Naive thymus-derived CD4-positive, alpha-beta T cell (primary cell): ENCODE measurements around the gene LPP. TPM values are rescaled to one million over a fixed set of nuclear protein-coding genes. Genes with fewer than 3 reads are reported as not detected.

Experiments used
- ATAC-seq: fragments of 150-1000 bp; cut with Tn5 transposase; 2 replicates; pipeline ENCODE4 v1.10.0; 2021; ENCODE audit warnings: mild to moderate bottlenecking, moderate library complexity
- CTCF ChIA-PET: fragments of 350-600 bp; sonication (Branson Sonifier 250); formaldehyde crosslinking; loops from one replicate; lab custom pipeline; 2021; ENCODE audit warnings: antibody characterized with exemption; lab: Charles Lee
- POLR2A ChIA-PET: fragments of 350-600 bp; sonication (Branson Sonifier 250); formaldehyde crosslinking; loops from one replicate; lab custom pipeline; 2021; ENCODE audit warnings: antibody characterized with exemption, inconsistent platforms; lab: Charles Lee
- DNase-seq, 9 donors: peaks; one replicate each; pipeline versions ENCODE4 v3.0.0 to v3.0.0-alpha.2; 2020 to 2022; ENCODE audit warnings: mixed read lengths in 1 of 9
- H3K27ac ChIP-seq: one replicate; pipeline ENCODE4 v1.7.0; 2013; ENCODE audit warnings: mild to moderate bottlenecking, low read depth, low read length, moderate library complexity
- H3K27me3 ChIP-seq, 2 donors: one replicate each; pipeline ENCODE4 v1.7.0; 2013; ENCODE audit warnings: low read length in 2 of 2, mild to moderate bottlenecking in 2 of 2, moderate library complexity in 2 of 2; ENCODE audit not compliant: control insufficient read depth in 2 of 2, insufficient read depth in 2 of 2
- H3K36me3 ChIP-seq, 3 experiments: 1 replicate in 2 of 3; 2 replicates in 1 of 3; pipeline ENCODE4 v1.7.0; 2013; ENCODE audit warnings: low read length in 3 of 3, mild to moderate bottlenecking in 3 of 3, moderate library complexity in 1 of 3; ENCODE audit not compliant: insufficient read depth in 3 of 3, control insufficient read depth in 2 of 3
- H3K4me1 ChIP-seq, 2 donors: one replicate each; pipeline ENCODE4 v1.7.0; 2013; ENCODE audit warnings: low read length in 2 of 2, mild to moderate bottlenecking in 2 of 2, moderate library complexity in 1 of 2; ENCODE audit not compliant: control insufficient read depth in 2 of 2, insufficient read depth in 2 of 2
- H3K4me3 ChIP-seq: 2 replicates; pipeline ENCODE4 v1.7.0; 2013; ENCODE audit warnings: mild to moderate bottlenecking, low read length
- H3K9me3 ChIP-seq, 3 experiments: 1 replicate in 2 of 3; 2 replicates in 1 of 3; pipeline ENCODE4 v1.7.0; 2013; ENCODE audit warnings: low read length in 3 of 3; ENCODE audit not compliant: control insufficient read depth in 2 of 3
- H3K27ac Mint-ChIP-seq, 9 donors: one replicate each; pipeline ENCODE4 v1.8.0; 2020 to 2022; ENCODE audit warnings: mixed read lengths in 9 of 9, mild to moderate bottlenecking in 8 of 9, moderate library complexity in 5 of 9, inconsistent platforms in 2 of 9
- H3K27me3 Mint-ChIP-seq, 5 donors: one replicate each; pipeline ENCODE4 v1.8.0; 2021 to 2022; ENCODE audit warnings: mixed read lengths in 5 of 5, mild to moderate bottlenecking in 1 of 5
- H3K36me3 Mint-ChIP-seq, 5 donors: one replicate each; pipeline ENCODE4 v1.8.0; 2020 to 2022; ENCODE audit warnings: mixed read lengths in 5 of 5, mild to moderate bottlenecking in 3 of 5, inconsistent platforms in 1 of 5
- H3K4me1 Mint-ChIP-seq, 7 donors: one replicate each; pipeline ENCODE4 v1.8.0; 2020 to 2022; ENCODE audit warnings: mixed read lengths in 7 of 7, mild to moderate bottlenecking in 3 of 7, inconsistent platforms in 1 of 7
- H3K4me3 Mint-ChIP-seq, 10 donors: one replicate each; pipeline ENCODE4 v1.8.0; 2020 to 2022; ENCODE audit warnings: mild to moderate bottlenecking in 10 of 10, mixed read lengths in 10 of 10, moderate library complexity in 6 of 10, inconsistent platforms in 2 of 10
- H3K9me3 Mint-ChIP-seq, 11 donors: one replicate each; pipeline ENCODE4 v1.8.0; 2020 to 2022; ENCODE audit warnings: mixed read lengths in 11 of 11, mild to moderate bottlenecking in 4 of 11, inconsistent platforms in 1 of 11, moderate library complexity in 1 of 11
- intact Hi-C, 2 donors: fragments of 100-400 bp; cut with micrococcal nuclease; formaldehyde crosslinking; loops; one replicate each; pipeline ENCODE4 v1.15.1; 2023
- polyA plus RNA-seq, 2 donors: library from polyadenylated mRNA; unstranded; fragments of 300-500 nt; fragmentation: Illumina TruSeq; gene quantifications; one replicate each; pipeline ENCODE4 v1.2.3, GENCODE V29; 2021
- total RNA-seq, 6 experiments: library from RNA in 5 of 6; stranded (reverse) in 5 of 6; gene quantifications; 1 replicate in 5 of 6; 2 replicates in 1 of 6; pipeline ENCODE4 v1.2.3 and lab custom pipeline; 2021 to 2026

The LPP gene
- total and polyA plus RNA-seq, 7 experiments from 2014 or later, result 10.3 to 95.2 (median 19.5) TPM

- no peak overlapping the region for H3K4me3 ChIP-seq
- H3K36me3 ChIP-seq, result peaks cover 0 to 16% (median 5%) of the 10 kb centered on the region in 3 experiments
- Mint-ChIP-seq H3K4me1 (no peaks in the 10 kb centered on the region), H3K27ac (no peak overlapping the region), H3K9me3 (no peaks in the 10 kb centered on the region), H3K36me3 (peaks cover 14 to 47% (median 36%) of the 10 kb centered on the region in 5 donors), H3K4me3 (no peak overlapping the region), H3K27me3 (no peaks in the 10 kb centered on the region)
- ChIA-PET POLR2A (no interaction called here), CTCF (no interaction called here)
- no peaks in the 10 kb centered on the region for H3K27me3 ChIP-seq
- H3K9me3 ChIP-seq, result no peaks in the 10 kb centered on the region
- DNase-seq (no peak), ATAC-seq (no peak)
- no peaks in the 10 kb centered on the region for H3K4me1 ChIP-seq
- intact Hi-C loops, result no loop called here
- no peak overlapping the region for H3K27ac ChIP-seq
Measured at GRCh38 chr3:188869628-188870027, 715.7 kb downstream of the LPP start.

DNA sequence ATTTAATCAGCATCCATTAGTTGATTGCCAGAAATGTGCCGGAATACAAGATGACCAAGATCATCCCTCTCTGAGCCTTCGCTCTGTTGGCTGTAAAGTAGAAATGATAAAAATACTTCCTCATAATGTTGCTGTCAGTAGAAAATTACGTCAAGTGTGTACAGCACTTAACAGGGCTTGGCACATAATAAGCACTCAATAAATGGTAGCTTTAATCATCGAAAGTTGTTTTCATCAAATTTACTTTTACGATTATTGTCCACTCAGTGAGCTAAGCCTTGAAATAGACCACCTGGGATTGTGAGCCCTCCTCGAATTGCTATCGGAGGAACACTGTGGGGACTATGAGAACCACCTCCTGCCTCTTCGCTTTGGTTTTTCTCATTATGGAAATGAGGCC, 716.5 kb downstream of the LPP start:
- Histone ChIP-seq H3K4me3 (no peak overlapping the region), H3K27ac (no peak overlapping the region), H3K9me3 (no peaks in the 10 kb centered on the region), H3K27me3 (no peaks in the 10 kb centered on the region), H3K4me1 (no peaks in the 10 kb centered on the region), H3K36me3 (peaks cover 0 to 20% (median 5%) of the 10 kb centered on the region in 3 experiments)
- no peaks in the 10 kb centered on the region for H3K27me3 Mint-ChIP-seq
- H3K4me1 Mint-ChIP-seq, result no peaks in the 10 kb centered on the region
- DNase-seq (no peak), ATAC-seq (no peak)
- H3K36me3 Mint-ChIP-seq, result peaks cover 14 to 55% (median 45%) of the 10 kb centered on the region in 5 donors
- intact Hi-C loops, result no loop called here
- H3K4me3 Mint-ChIP-seq, result no peak overlapping the region
- ChIA-PET POLR2A (no interaction called here), CTCF (no interaction called here)
- H3K9me3 Mint-ChIP-seq, result no peaks in the 10 kb centered on the region
- no peak overlapping the region for H3K27ac Mint-ChIP-seq

DNA sequence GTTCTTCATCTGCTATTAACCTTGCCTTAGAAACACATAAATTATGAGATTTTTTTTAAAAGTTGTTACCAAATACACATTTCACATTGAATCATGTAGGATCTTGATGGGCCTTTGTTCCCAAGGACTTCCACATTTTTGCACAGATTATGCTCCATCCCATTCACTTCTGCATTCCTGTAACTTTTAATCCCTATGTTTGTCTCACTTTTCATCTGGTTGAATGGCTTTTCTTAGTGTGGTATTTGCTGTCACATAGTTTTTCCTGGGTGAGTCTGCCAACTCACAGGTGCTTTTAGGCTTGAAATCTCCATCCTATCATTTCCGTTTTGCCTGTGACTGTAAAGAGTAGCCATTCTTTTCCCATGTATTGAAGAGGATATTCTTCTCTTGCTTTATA, 720.6 kb downstream of the LPP start:
- intact Hi-C loops, result no loop called here
- CTCF ChIA-PET, result no interaction called here
- H3K36me3 Mint-ChIP-seq, result peaks cover 7 to 42% (median 41%) of the 10 kb centered on the region in 5 donors

DNA sequence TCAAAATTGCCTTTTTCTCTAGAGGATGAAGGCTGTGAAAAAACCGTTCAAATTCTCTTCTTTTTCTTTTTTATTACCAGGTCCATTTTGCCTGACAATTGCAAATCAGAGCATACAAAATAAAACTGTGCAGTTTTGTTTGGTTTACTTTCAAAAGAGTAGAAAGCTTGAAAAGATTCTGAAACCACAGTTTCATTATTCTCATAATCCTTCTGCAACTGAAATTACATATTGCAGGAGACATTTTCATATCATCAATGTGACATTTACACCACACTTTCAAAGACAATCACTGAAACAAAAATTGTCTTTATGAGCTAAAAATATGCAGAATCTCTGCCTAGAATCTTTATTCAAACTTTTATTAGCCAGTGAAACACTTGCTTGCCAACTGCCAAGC, 721.5 kb downstream of the LPP start:
- CTCF ChIA-PET, result interaction anchor here (0.5 kb wide), 1 partner anchor 266 kb away, joined by 3 read pairs; no protein-coding TSS in a partner anchor
- H3K4me1 Mint-ChIP-seq, result no peaks in the 10 kb centered on the region
- POLR2A ChIA-PET, result no interaction called here

More for the DNA sequence above, 720.6 kb downstream of the LPP start:
- ATAC-seq (no peak), DNase-seq (no peak)
- H3K36me3 ChIP-seq, result peaks cover 0 to 11% (median 4%) of the 10 kb centered on the region in 3 experiments
- POLR2A ChIA-PET, result no interaction called here
- Mint-ChIP-seq H3K27me3 (no peaks in the 10 kb centered on the region), H3K4me3 (no peak overlapping the region), H3K9me3 (no peaks in the 10 kb centered on the region), H3K4me1 (no peaks in the 10 kb centered on the region), H3K27ac (no peak overlapping the region)
- H3K9me3 ChIP-seq, result no peaks in the 10 kb centered on the region
- no peak overlapping the region for H3K27ac ChIP-seq
- no peaks in the 10 kb centered on the region for H3K4me1 ChIP-seq
- H3K4me3 ChIP-seq, result no peak overlapping the region
- no peaks in the 10 kb centered on the region for H3K27me3 ChIP-seq

GRCh38 chr3:188876370-188876769, 722.4 kb downstream of the LPP start:
- no peaks in the 10 kb centered on the region for H3K4me1 ChIP-seq
- intact Hi-C loops, result loop anchor here in 1 of 2 donors (5.0 kb wide), 1 partner anchor 81 kb away; no protein-coding TSS in a partner anchor
- DNase-seq, result no peak
- H3K27me3 ChIP-seq, result no peaks in the 10 kb centered on the region
- Mint-ChIP-seq H3K4me1 (no peaks in the 10 kb centered on the region), H3K9me3 (no peaks in the 10 kb centered on the region), H3K36me3 (peaks cover 11 to 54% (median 47%) of the 10 kb centered on the region in 5 donors), H3K27me3 (no peaks in the 10 kb centered on the region), H3K4me3 (no peak overlapping the region), H3K27ac (no peak overlapping the region)
- ChIA-PET POLR2A (no interaction called here), CTCF (interaction anchor here (0.7 kb wide), 1 partner anchor 192 kb away, joined by 3 read pairs; no protein-coding TSS in a partner anchor)
- ATAC-seq, result no peak
- H3K4me3 ChIP-seq, result no peak overlapping the region
- peaks cover 0 to 11% (median 4%) of the 10 kb centered on the region in 3 experiments for H3K36me3 ChIP-seq
- H3K27ac ChIP-seq, result no peak overlapping the region
- no peaks in the 10 kb centered on the region for H3K9me3 ChIP-seq

More for the DNA sequence above, 721.5 kb downstream of the LPP start:
- no peak overlapping the region for H3K27ac Mint-ChIP-seq
- intact Hi-C loops, result loop anchor here in 1 of 2 donors (5.0 kb wide), 1 partner anchor 82 kb away; no protein-coding TSS in a partner anchor
- Histone ChIP-seq H3K4me1 (no peaks in the 10 kb centered on the region), H3K9me3 (no peaks in the 10 kb centered on the region), H3K4me3 (no peak overlapping the region), H3K36me3 (peaks cover 0 to 11% (median 4%) of the 10 kb centered on the region in 3 experiments), H3K27me3 (no peaks in the 10 kb centered on the region), H3K27ac (no peak overlapping the region)
- DNase-seq, result no peak
- ATAC-seq, result no peak
- no peaks in the 10 kb centered on the region for H3K9me3 Mint-ChIP-seq
- no peaks in the 10 kb centered on the region for H3K27me3 Mint-ChIP-seq
- peaks cover 7 to 46% (median 41%) of the 10 kb centered on the region in 5 donors for H3K36me3 Mint-ChIP-seq
- no peak overlapping the region for H3K4me3 Mint-ChIP-seq

GRCh38 chr3:188877381-188877780, 723.4 kb downstream of the LPP start:
- no peak for DNase-seq
- no peaks in the 10 kb centered on the region for H3K27me3 ChIP-seq
- no peaks in the 10 kb centered on the region for H3K9me3 Mint-ChIP-seq
- H3K9me3 ChIP-seq, result no peaks in the 10 kb centered on the region
- peaks cover 0 to 11% (median 4%) of the 10 kb centered on the region in 3 experiments for H3K36me3 ChIP-seq
- no peak overlapping the region for H3K27ac ChIP-seq
- H3K4me1 ChIP-seq, result no peaks in the 10 kb centered on the region
- ATAC-seq, result no peak
- no peaks in the 10 kb centered on the region for H3K27me3 Mint-ChIP-seq
- H3K36me3 Mint-ChIP-seq, result peaks cover 8 to 58% (median 43%) of the 10 kb centered on the region in 5 donors
- no peaks in the 10 kb centered on the region for H3K4me1 Mint-ChIP-seq
- H3K4me3 Mint-ChIP-seq, result no peak overlapping the region
- ChIA-PET CTCF (no interaction called here), POLR2A (no interaction called here)
- no peak overlapping the region for H3K4me3 ChIP-seq
- H3K27ac Mint-ChIP-seq, result no peak overlapping the region
- intact Hi-C loops, result loop anchor here in 1 of 2 donors (5.0 kb wide), 1 partner anchor 80 kb away; no protein-coding TSS in a partner anchor

DNA sequence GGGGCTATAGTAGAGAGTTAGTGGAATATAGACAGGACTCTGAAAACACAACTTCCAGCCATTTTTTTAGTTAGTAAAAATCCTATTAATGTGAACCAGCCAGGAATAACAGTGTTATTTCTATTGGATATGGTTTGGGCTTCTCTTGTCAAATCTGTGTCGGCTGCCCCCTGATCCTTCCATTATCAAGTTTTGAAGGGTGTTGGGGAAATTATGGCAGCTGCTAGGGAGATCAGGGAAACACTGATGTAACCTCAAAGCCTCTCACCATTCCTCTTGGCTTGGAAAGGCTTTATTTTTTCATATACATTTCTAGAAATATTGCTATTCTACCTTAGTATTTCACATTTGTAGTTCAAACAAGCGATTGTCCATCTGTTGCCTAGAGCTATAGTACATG, 724.1 kb downstream of the LPP start:
- intact Hi-C loops, result loop anchor here in 1 of 2 donors (5.0 kb wide), 1 partner anchor 79 kb away; no protein-coding TSS in a partner anchor
- DNase-seq (no peak), ATAC-seq (no peak)
- Histone ChIP-seq H3K27ac (no peak overlapping the region), H3K9me3 (no peaks in the 10 kb centered on the region), H3K4me1 (no peaks in the 10 kb centered on the region), H3K36me3 (peaks cover 0 to 11% (median 4%) of the 10 kb centered on the region in 3 experiments), H3K4me3 (no peak overlapping the region), H3K27me3 (no peaks in the 10 kb centered on the region)
- POLR2A ChIA-PET, result no interaction called here
- Mint-ChIP-seq H3K4me1 (no peaks in the 10 kb centered on the region), H3K27ac (no peak overlapping the region), H3K27me3 (no peaks in the 10 kb centered on the region), H3K36me3 (peaks cover 4 to 56% (median 41%) of the 10 kb centered on the region in 5 donors), H3K9me3 (no peaks in the 10 kb centered on the region), H3K4me3 (no peak overlapping the region)
- CTCF ChIA-PET, result no interaction called here
